Measurements from ENCODE around the gene METTL2B.
A peak's percentile ranks its signal among the peaks of the same experiment; 100 is the strongest.
"Not testable (repeated sequence)": the region's sequence is repeated elsewhere in the genome, so short reads cannot be mapped to it uniquely, and the experiment has no call there.

METTL2B gene

GRCh38 chr7:128526062-128526466 is 49.5 kb downstream of the METTL2B start:
- DNase-seq (ENCODE audit: low spot score): not testable (repeated sequence)

GRCh38 chr7:128529191-128529590 is 52.6 kb downstream of the METTL2B start:
- not testable (repeated sequence) for DNase-seq (ENCODE audit: low spot score)

- peak; percentile 24 for DNase-seq (ENCODE audit: low spot score)
Measured at GRCh38 chr7:128530121-128530854, 53.7 kb downstream of the METTL2B start.

- DNase-seq (ENCODE audit: low spot score): no peak
Measured at GRCh38 chr7:128530855-128531104, 54.2 kb downstream of the METTL2B start.

GRCh38 chr7:128531105-128531954 is 54.8 kb downstream of the METTL2B start:
- peak; percentile 90 for DNase-seq (ENCODE audit: low spot score)

- DNase-seq (ENCODE audit: low spot score): peak; percentile 15
Measured at GRCh38 chr7:128531955-128532478, 55.5 kb downstream of the METTL2B start.

- not testable (repeated sequence) for DNase-seq (ENCODE audit: low spot score)
Measured at GRCh38 chr7:128532956-128533355, 56.4 kb downstream of the METTL2B start.

GRCh38 chr7:128537410-128537809 is 60.9 kb downstream of the METTL2B start:
- DNase-seq (ENCODE audit: low spot score): not testable (repeated sequence)

GRCh38 chr7:128542530-128542929 is 66.0 kb downstream of the METTL2B start:
- not testable (repeated sequence) for DNase-seq (ENCODE audit: low spot score)

GRCh38 chr7:128543300-128543699 is 66.8 kb downstream of the METTL2B start:
- not testable (repeated sequence) for DNase-seq (ENCODE audit: low spot score)

GRCh38 chr7:128546319-128546851 is 69.8 kb downstream of the METTL2B start:
- not testable (repeated sequence) for DNase-seq (ENCODE audit: low spot score)

GRCh38 chr7:128550920-128551319 is 74.4 kb downstream of the METTL2B start:
- no peak for DNase-seq (ENCODE audit: low spot score)

- DNase-seq (ENCODE audit: low spot score): not testable (repeated sequence)
Measured at GRCh38 chr7:128554394-128554793, 77.8 kb downstream of the METTL2B start.

Measured in AG20443 (cell line).